Measurements from ENCODE around the gene XCL1. TPM values are rescaled to one million over a fixed set of nuclear protein-coding genes. Genes with fewer than 3 reads are reported as not detected.
"Not testable (repeated sequence)": the region's sequence is repeated elsewhere in the genome, so short reads cannot be mapped to it uniquely, and the experiment has no call there.

The XCL1 gene
- total and polyA plus RNA-seq, 2 of the 13 experiments (the other 11 are each of a cell fraction or from before 2014, with no cell fraction given): 2.5 to 7.6 TPM

GRCh38 chr1:168572633-168573032 is 3.8 kb upstream of the XCL1 start (continued):
- TF ChIP-seq ZNF280B (CRISPR knock-in tag; IDR thresholded peaks at IDR 0.05; ENCODE audit: borderline replicate concordance) (no peak), ZSCAN31 (CRISPR knock-in tag; IDR thresholded peaks at IDR 0.05; ENCODE audit: low read depth) (no peak), ZNF776 (CRISPR knock-in tag; IDR thresholded peaks at IDR 0.05) (no peak), ZSCAN29 (CRISPR knock-in tag; conservative IDR thresholded peaks at IDR 0.05) (no peak), YY1 (IDR thresholded peaks at IDR 0.05; ENCODE audit: insufficient read depth, insufficient replicate concordance, low read depth, low read length) (no peak), TAF1 (CRISPR knock-in tag; IDR thresholded peaks at IDR 0.05) (no peak)

- peak; percentile 70; the same call in 2 of the 3 replicates for ATAC-seq
- H4K20me1 ChIP-seq (ENCODE audit: insufficient read depth, low read length); H2AFZ ChIP-seq (ENCODE audit: low read length); H3K4me2 ChIP-seq (ENCODE audit: low read depth, low read length); in situ Hi-C loops (cut with HindIII; ENCODE audit: extremely low pct_ligation_motif_present, low pct_unique_long_range_greater_than_20kb); H3K27me3 ChIP-seq (ENCODE audit: control insufficient read depth in 1 of 2, insufficient read depth in 2 of 2, low read length in 2 of 2); POLR2A ChIA-PET; H3K9me3 ChIP-seq (ENCODE audit: low read length); intact Hi-C loops (cut with micrococcal nuclease; ENCODE audit: unreplicated experiment); H3K79me2 ChIP-seq (ENCODE audit: insufficient read depth, low read length); H3K27ac ChIP-seq (ENCODE audit: extremely low read length, insufficient read depth, low read length); H3K9ac ChIP-seq (ENCODE audit: insufficient read depth, low read depth, low read length); H3K36me3 ChIP-seq (replicated peaks in 1 of 2; ENCODE audit: control insufficient read depth in 1 of 2, insufficient read depth in 2 of 2, low read length in 2 of 2); H3K4me1 ChIP-seq (ENCODE audit: insufficient read depth, low read length); H3K4me3 ChIP-seq (replicated peaks in 1 of 3; ENCODE audit: insufficient read depth in 1 of 3, low read depth in 2 of 3, low read length in 3 of 3); BruUV-seq (replicated peaks): not testable (repeated sequence)
- CTCF ChIA-PET (ENCODE audit: low intra/inter-chr PET ratio, low total read pairs): interaction anchor here (2.1 kb wide), 1 partner anchor 134 kb away, joined by 8 read pairs; no protein-coding TSS in a partner anchor
- TF ChIP-seq SMC3 (IDR thresholded peaks at IDR 0.05; ENCODE audit: low read length) (peak; percentile 28; the same call in 1 of the 2 replicates), CTCF (CRISPR knock-in tag; IDR thresholded peaks at IDR 0.05) (peak; percentile 31), STAG1 (CRISPR knock-in tag; IDR thresholded peaks at IDR 0.05) (peak; percentile 59)
- WGBS (ENCODE audit: low lambda C conversion rate): 11% methylated on average over 4 of the region's 4 CpGs
- peak; percentile 95 for FAIRE-seq
- peak; percentile 32 for DNase-seq (ENCODE audit: low spot score)
Observed at GRCh38 chr1:168574234-168574633, 2.2 kb upstream of the XCL1 start.

- H3K27ac ChIP-seq (ENCODE audit: extremely low read length, insufficient read depth, low read length); POLR2A ChIA-PET; intact Hi-C loops (cut with micrococcal nuclease; ENCODE audit: unreplicated experiment); FAIRE-seq; H3K9ac ChIP-seq (ENCODE audit: insufficient read depth, low read depth, low read length); DNase-seq (ENCODE audit: low spot score); H3K4me3 ChIP-seq (replicated peaks in 1 of 3; ENCODE audit: insufficient read depth in 1 of 3, low read depth in 2 of 3, low read length in 3 of 3); H3K9me3 ChIP-seq (ENCODE audit: low read length); H2AFZ ChIP-seq (ENCODE audit: low read length); H3K4me2 ChIP-seq (ENCODE audit: low read depth, low read length); H3K27me3 ChIP-seq (ENCODE audit: control insufficient read depth in 1 of 2, insufficient read depth in 2 of 2, low read length in 2 of 2); H3K4me1 ChIP-seq (ENCODE audit: insufficient read depth, low read length); in situ Hi-C loops (cut with HindIII; ENCODE audit: extremely low pct_ligation_motif_present, low pct_unique_long_range_greater_than_20kb); H4K20me1 ChIP-seq (ENCODE audit: insufficient read depth, low read length); H3K79me2 ChIP-seq (ENCODE audit: insufficient read depth, low read length); CTCF ChIA-PET (ENCODE audit: low intra/inter-chr PET ratio, low total read pairs); BruUV-seq (replicated peaks); H3K36me3 ChIP-seq (replicated peaks in 1 of 2; ENCODE audit: control insufficient read depth in 1 of 2, insufficient read depth in 2 of 2, low read length in 2 of 2); ATAC-seq: not testable (repeated sequence)
- WGBS (ENCODE audit: low lambda C conversion rate): 98% methylated on average over 2 of the region's 2 CpGs
Observed at GRCh38 chr1:168578531-168579185, 2.3 kb downstream of the XCL1 start.
